ENCODE data around the gene ADAMTS17. TPM values are rescaled to one million over a fixed set of nuclear protein-coding genes. Genes with fewer than 3 reads are reported as not detected.
A peak's percentile ranks its signal among the peaks of the same experiment; 100 is the strongest.

The ADAMTS17 gene, protein sequence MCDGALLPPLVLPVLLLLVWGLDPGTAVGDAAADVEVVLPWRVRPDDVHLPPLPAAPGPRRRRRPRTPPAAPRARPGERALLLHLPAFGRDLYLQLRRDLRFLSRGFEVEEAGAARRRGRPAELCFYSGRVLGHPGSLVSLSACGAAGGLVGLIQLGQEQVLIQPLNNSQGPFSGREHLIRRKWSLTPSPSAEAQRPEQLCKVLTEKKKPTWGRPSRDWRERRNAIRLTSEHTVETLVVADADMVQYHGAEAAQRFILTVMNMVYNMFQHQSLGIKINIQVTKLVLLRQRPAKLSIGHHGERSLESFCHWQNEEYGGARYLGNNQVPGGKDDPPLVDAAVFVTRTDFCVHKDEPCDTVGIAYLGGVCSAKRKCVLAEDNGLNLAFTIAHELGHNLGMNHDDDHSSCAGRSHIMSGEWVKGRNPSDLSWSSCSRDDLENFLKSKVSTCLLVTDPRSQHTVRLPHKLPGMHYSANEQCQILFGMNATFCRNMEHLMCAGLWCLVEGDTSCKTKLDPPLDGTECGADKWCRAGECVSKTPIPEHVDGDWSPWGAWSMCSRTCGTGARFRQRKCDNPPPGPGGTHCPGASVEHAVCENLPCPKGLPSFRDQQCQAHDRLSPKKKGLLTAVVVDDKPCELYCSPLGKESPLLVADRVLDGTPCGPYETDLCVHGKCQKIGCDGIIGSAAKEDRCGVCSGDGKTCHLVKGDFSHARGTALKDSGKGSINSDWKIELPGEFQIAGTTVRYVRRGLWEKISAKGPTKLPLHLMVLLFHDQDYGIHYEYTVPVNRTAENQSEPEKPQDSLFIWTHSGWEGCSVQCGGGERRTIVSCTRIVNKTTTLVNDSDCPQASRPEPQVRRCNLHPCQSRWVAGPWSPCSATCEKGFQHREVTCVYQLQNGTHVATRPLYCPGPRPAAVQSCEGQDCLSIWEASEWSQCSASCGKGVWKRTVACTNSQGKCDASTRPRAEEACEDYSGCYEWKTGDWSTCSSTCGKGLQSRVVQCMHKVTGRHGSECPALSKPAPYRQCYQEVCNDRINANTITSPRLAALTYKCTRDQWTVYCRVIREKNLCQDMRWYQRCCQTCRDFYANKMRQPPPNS
- total RNA-seq (2014; rRNA removed; shearing (Covaris generic)): 0.25 TPM in 1 of 2 replicates, not detected in the other

- DNase-seq (ENCODE audit: low spot score): peak; percentile 94
Measured at GRCh38 chr15:100341750-100342560, at the start of gene ADAMTS17. Gene ADAMTS17 (minus strand): TSS chr15:100341975. CDS start chr15:100341899, 76 bp downstream.

GRCh38 chr15:100385300-100386050, 43.7 kb upstream of the ADAMTS17 start:
- no peak for DNase-seq (ENCODE audit: low spot score)

- DNase-seq (ENCODE audit: low spot score): no peak
Measured at GRCh38 chr15:100384108-100384410, 42.3 kb upstream of the ADAMTS17 start.

GRCh38 chr15:100383302-100384107, 41.7 kb upstream of the ADAMTS17 start:
- DNase-seq (ENCODE audit: low spot score): no peak

DNA sequence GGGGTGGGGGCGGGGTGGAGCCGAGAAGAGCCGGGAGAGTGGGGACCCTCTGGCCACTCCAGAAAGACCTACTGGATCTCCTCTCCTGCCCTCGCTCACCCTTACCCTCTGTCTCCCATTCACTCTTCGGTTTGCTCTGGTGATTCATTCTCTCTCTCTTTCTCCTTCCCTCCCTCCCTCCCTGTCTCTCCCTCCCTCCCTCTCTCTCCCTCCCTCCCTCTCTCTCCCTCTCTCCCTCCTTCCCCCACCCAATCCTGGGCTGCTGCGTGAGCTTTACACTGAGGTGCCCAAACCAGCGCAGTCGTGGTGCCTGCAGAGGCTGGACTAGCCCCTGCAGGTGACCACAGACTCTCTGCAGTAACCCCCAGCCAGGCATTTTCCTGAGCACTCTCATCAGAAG, 32.2 kb upstream of the ADAMTS17 start:
- DNase-seq (ENCODE audit: low spot score): no peak

DNA sequence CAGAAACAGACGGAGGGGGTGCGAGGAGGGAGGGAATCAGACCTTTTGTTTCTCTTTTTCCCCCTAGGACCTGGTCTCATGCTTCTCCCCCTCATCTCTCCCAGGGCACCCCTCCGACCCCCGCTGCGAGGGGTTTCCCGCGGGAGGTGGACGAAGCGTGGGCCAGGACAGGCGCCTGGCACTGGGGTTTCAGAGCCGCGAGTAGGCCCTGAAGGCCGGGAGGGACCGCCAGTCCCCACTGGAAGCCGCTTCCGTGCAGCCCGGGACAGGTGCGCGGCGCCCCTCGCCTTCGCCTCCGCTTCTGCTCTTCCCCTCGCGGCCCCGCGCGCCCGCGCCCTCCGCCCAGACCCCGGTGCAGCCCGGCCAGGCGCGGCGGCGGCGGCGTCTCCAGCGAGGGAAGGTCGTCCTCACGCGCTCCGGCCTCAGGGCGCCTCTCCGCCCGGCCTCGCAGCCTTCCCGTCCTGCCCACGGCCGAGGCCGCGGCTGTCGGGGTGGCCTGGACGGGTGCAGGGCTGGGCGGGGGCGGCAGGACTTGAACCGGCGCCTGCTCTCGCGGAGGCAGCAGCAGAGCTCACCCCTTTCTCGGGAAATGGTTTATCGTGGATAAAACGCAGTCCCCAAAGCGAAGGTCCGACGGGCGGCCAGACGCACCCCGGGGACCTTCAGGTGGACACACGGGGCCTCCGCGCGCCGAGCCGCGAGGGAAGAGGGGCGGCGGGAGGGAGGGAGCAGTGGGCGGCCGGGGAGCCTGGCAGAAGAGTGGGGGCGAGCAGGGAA, 31.5 kb upstream of the ADAMTS17 start:
- no peak for DNase-seq (ENCODE audit: low spot score)

DNA sequence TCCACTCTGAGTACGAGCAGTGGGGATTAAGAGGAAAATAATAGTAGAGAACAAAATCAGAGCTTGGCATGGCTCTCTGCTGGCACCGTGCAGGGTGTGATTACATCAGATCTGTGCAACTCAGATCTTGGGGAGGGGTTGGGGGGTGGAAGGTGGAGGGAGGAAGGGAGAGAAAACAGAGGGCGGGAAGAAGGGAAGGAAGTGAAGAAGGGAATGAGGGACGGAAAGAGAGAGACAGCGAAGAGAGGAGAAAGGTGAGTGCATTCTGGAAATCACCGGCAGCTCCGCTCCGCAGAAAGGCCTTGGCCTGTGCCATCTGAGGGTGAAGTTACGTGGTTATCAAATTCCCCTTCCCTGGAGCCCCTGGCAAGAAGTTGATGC, 31.0 kb upstream of the ADAMTS17 start:
- DNase-seq (ENCODE audit: low spot score): no peak

GRCh38 chr15:100355342-100355741, 13.6 kb upstream of the ADAMTS17 start:
- DNase-seq (ENCODE audit: low spot score): no peak

- DNase-seq (ENCODE audit: low spot score): no peak
Measured at GRCh38 chr15:100353449-100353848, 11.7 kb upstream of the ADAMTS17 start.

GRCh38 chr15:100350434-100351226, 8.9 kb upstream of the ADAMTS17 start:
- DNase-seq (ENCODE audit: low spot score): peak; percentile 67

DNA sequence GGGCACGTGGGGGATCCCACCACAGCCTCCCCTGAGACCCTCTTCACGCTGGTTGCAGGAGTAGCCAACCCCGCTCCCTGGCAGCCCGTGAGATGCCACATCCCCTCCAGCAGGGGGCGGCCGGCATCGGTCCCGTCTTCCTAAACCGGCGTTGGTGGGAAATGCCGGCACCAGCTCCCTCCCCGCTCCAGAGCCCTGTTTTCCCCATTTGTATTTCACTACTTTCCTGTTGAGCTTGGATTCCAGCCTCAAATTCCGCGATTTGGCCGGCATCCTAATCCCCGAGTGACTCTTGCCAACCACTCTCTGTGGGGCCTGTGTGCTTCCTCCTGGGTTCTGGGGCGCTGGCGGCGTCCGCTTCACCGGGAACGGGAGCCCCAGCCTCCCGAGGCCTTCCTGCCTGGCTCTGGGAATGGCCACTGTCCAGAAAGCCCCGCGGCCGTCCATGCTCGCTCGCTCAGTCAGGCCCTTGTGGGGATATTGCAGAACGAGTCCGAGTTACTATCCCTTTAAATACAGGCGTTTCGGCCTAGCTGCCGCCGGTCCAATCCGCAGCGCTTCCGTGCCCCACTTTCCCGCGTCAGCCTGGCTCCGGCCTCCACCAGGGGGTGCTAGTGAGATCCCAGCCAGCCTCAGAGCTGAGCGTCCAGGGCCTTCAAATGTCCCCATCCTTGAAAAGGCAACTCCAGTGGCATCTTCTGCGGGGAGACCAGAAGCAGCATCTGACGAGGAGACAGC, 8.1 kb upstream of the ADAMTS17 start:
- DNase-seq (ENCODE audit: low spot score): peak; percentile 85

GRCh38 chr15:100349321-100349695, 7.5 kb upstream of the ADAMTS17 start:
- no peak for DNase-seq (ENCODE audit: low spot score)

- DNase-seq (ENCODE audit: low spot score): no peak
Measured at GRCh38 chr15:100348578-100348977, 6.8 kb upstream of the ADAMTS17 start.

- DNase-seq (ENCODE audit: low spot score): no peak
Measured at GRCh38 chr15:100346866-100347512, 5.2 kb upstream of the ADAMTS17 start.

DNA sequence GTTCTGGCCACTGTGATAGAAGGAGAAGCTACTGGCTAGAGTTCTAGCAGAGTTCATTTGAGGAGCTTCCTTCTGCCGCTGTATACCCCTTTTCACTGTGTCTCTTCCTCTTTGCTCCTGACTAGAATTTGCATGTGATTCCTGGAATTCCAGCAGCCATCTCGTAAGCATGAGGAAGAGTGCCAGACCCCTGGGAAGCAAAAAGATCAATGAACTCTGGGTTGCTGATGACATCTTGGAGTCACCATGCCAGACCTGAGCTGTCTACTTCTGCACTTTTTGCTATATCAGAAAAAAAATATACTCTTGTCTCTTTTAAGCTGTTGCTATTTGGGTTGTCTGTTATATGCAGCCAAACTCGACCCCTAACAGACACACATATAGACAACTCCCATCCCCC, 3.7 kb upstream of the ADAMTS17 start:
- DNase-seq (ENCODE audit: low spot score): no peak

- DNase-seq (ENCODE audit: low spot score): no peak
Measured at GRCh38 chr15:100343251-100343650, 1.5 kb upstream of the ADAMTS17 start.

GRCh38 chr15:100341239-100341749, 481 bp downstream of the ADAMTS17 start:
- no peak for DNase-seq (ENCODE audit: low spot score)

All from H4 (cell line).